CD14-positive monocyte (primary cell): ENCODE data around the gene SEC22A. TPM values are rescaled to one million over a fixed set of nuclear protein-coding genes. Genes with fewer than 3 reads are reported as not detected.

Source experiments
- DNase-seq, 3 donors: peaks; one replicate each; pipeline ENCODE4 v3.0.0-alpha.2; 2011 to 2022
- H2AFZ ChIP-seq: 2 replicates; pipeline ENCODE4 v1.6.0; 2012; ENCODE audit warnings: mild to moderate bottlenecking, low read depth, low read length, inconsistent platforms; ENCODE audit not compliant: insufficient read depth, poor library complexity, severe bottlenecking
- H3K27ac ChIP-seq, 2 donors: 1 replicate in 1 of 2; 2 replicates in 1 of 2; pipeline ENCODE4 v1.5.1; 2012 to 2013; ENCODE audit warnings: low read length in 2 of 2, control low read depth in 1 of 2, inconsistent platforms in 1 of 2, low read depth in 1 of 2, mild to moderate bottlenecking in 1 of 2
- H3K27me3 ChIP-seq, 2 donors: one replicate each; pipeline versions ENCODE4 v1.6.0 to v1.6.1; 2011 to 2013; ENCODE audit warnings: low read length in 2 of 2; ENCODE audit not compliant: control insufficient read depth in 2 of 2, insufficient read depth in 2 of 2
- H3K36me3 ChIP-seq, 2 donors: replicated peaks in 1 of 2; 1 replicate in 1 of 2; 2 replicates in 1 of 2; pipeline versions ENCODE4 v1.5.1 to v1.6.1; 2012 to 2013; ENCODE audit warnings: low read length in 2 of 2, control low read depth in 1 of 2, inconsistent platforms in 1 of 2, mild to moderate bottlenecking in 1 of 2; ENCODE audit not compliant: insufficient read depth in 2 of 2, control insufficient read depth in 1 of 2
- H3K4me1 ChIP-seq, 2 donors: 1 replicate in 1 of 2; 2 replicates in 1 of 2; pipeline versions ENCODE4 v1.5.1 to v1.6.1; 2012 to 2013; ENCODE audit warnings: low read length in 2 of 2, control low read depth in 1 of 2, inconsistent platforms in 1 of 2, mild to moderate bottlenecking in 1 of 2, moderate library complexity in 1 of 2; ENCODE audit not compliant: insufficient read depth in 2 of 2, control insufficient read depth in 1 of 2
- H3K4me2 ChIP-seq: replicated peaks from 2 replicates; pipeline ENCODE3; 2012; ENCODE audit warnings: low read length, moderate library complexity, mild to moderate bottlenecking; ENCODE audit not compliant: poor library complexity, severe bottlenecking; ENCODE audit errors: extremely low read depth
- H3K4me3 ChIP-seq, 3 experiments: fragments of 200-600 bp in 1 of 3; sonication (generic) in 1 of 3; replicated peaks in 1 of 3; 1 replicate in 2 of 3; 2 replicates in 1 of 3; pipeline ENCODE4 v1.5.1; 2011 to 2013; ENCODE audit warnings: low read length in 3 of 3, mild to moderate bottlenecking in 3 of 3, control low read depth in 2 of 3, low read depth in 2 of 3, inconsistent platforms in 1 of 3, moderate library complexity in 1 of 3
- H3K79me2 ChIP-seq: 2 replicates; pipeline ENCODE4 v1.6.0; 2012; ENCODE audit warnings: mild to moderate bottlenecking, control low read depth, inconsistent platforms, low read length, moderate library complexity; ENCODE audit not compliant: insufficient read depth
- H3K9ac ChIP-seq: 2 replicates; pipeline ENCODE4 v1.6.0; 2017; ENCODE audit warnings: low read length, mild to moderate bottlenecking; ENCODE audit not compliant: insufficient read depth, poor library complexity, severe bottlenecking
- H3K9me3 ChIP-seq, 2 donors: replicated peaks in 1 of 2; 1 replicate in 1 of 2; 2 replicates in 1 of 2; pipeline versions ENCODE4 v1.5.1 to v1.6.1; 2012 to 2013; ENCODE audit warnings: low read length in 2 of 2, control low read depth in 1 of 2; ENCODE audit not compliant: control insufficient read depth in 1 of 2, insufficient read depth in 1 of 2
- H4K20me1 ChIP-seq: 2 replicates; pipeline ENCODE4 v1.6.0; 2012; ENCODE audit warnings: mild to moderate bottlenecking, low read length, control low read depth, moderate library complexity; ENCODE audit not compliant: insufficient read depth
- H3K27ac Mint-ChIP-seq, 7 donors: one replicate each; pipeline ENCODE4 v1.8.0; 2020; ENCODE audit warnings: mild to moderate bottlenecking in 7 of 7, mixed read lengths in 7 of 7, moderate library complexity in 6 of 7, inconsistent platforms in 2 of 7
- H3K27me3 Mint-ChIP-seq, 3 donors: one replicate each; pipeline ENCODE4 v1.8.0; 2021 to 2022; ENCODE audit warnings: low read depth in 3 of 3, mild to moderate bottlenecking in 3 of 3, mixed read lengths in 3 of 3, moderate library complexity in 3 of 3, inconsistent platforms in 1 of 3
- H3K36me3 Mint-ChIP-seq, 2 donors: one replicate each; pipeline ENCODE4 v1.8.0; 2020; ENCODE audit warnings: mixed read lengths in 2 of 2, inconsistent platforms in 1 of 2, mild to moderate bottlenecking in 1 of 2
- H3K4me1 Mint-ChIP-seq: one replicate; pipeline ENCODE4 v1.8.0; 2020; ENCODE audit warnings: mild to moderate bottlenecking, mixed read lengths
- H3K4me3 Mint-ChIP-seq, 2 donors: one replicate each; pipeline ENCODE4 v1.8.0; 2020; ENCODE audit warnings: mild to moderate bottlenecking in 2 of 2, mixed read lengths in 2 of 2, moderate library complexity in 1 of 2
- H3K9me3 Mint-ChIP-seq, 7 donors: one replicate each; pipeline ENCODE4 v1.8.0; 2020 to 2022; ENCODE audit warnings: mixed read lengths in 7 of 7, mild to moderate bottlenecking in 6 of 7, moderate library complexity in 6 of 7, inconsistent platforms in 2 of 7
- WGBS: methylation state at CpG from one replicate; pipeline ENCODE4 v1.1.5; 2013; ENCODE audit warnings: missing lambda C conversion rate; ENCODE audit not compliant: insufficient coverage; 5-methylcytosine and 5-hydroxymethylcytosine counted together
- intact Hi-C, 2 donors: fragments of 100-400 bp; cut with micrococcal nuclease; formaldehyde crosslinking; loops; one replicate each; pipeline versions ENCODE4 v1.15.0 to v1.15.1; 2023
- polyA plus RNA-seq, 3 donors: library from polyadenylated mRNA; depleted of rRNA in 1 of 3; unstranded in 2 of 3; stranded (reverse) in 1 of 3; fragments of 300-500 nt in 2 of 3; fragments of >200 nt in 1 of 3; fragmentation: Illumina TruSeq in 2 of 3; gene quantifications; 1 replicate in 2 of 3; 2 replicates in 1 of 3; pipeline ENCODE4 v1.2.3, GENCODE V29; 2012 to 2021
- TF ChIP-seq, protein P1 (sequence below): fragments of 200-600 bp; IDR thresholded peaks from one replicate; pipeline ENCODE4 v1.8.0; 2022; ENCODE audit warnings: antibody characterized with exemption, mild to moderate bottlenecking

The SEC22A gene
- polyA plus RNA-seq, 3 donors = 6.4 to 11.0 (median 8.8) TPM

- H3K27ac Mint-ChIP-seq = no peak overlapping the region
- intact Hi-C loops = no loop called here
Observed at GRCh38 chr3:123194552-123194951, 7.2 kb upstream of the SEC22A start.

GRCh38 chr3:123198372-123198771, 3.4 kb upstream of the SEC22A start:
- Mint-ChIP-seq H3K4me1 (peaks cover 18% of the 10 kb centered on the region), H3K4me3 (no peak overlapping the region), H3K27ac (no peak overlapping the region), H3K9me3 (peaks cover 0 to 22% (median 3%) of the 10 kb centered on the region in 7 donors), H3K27me3 (peaks cover 0 to 5% (median 1%) of the 10 kb centered on the region in 3 donors), H3K36me3 (no peaks in the 10 kb centered on the region)
- Histone ChIP-seq H3K4me3 (no peak overlapping the region), H3K79me2 (peaks cover 16% of the 10 kb centered on the region), H3K4me2 (no peak overlapping the region), H4K20me1 (no peaks in the 10 kb centered on the region), H3K36me3 (no peaks in the 10 kb centered on the region), H3K9me3 (no peaks in the 10 kb centered on the region), H3K27me3 (no peaks in the 10 kb centered on the region), H3K4me1 (peaks cover 17 to 19% of the 10 kb centered on the region in 2 donors), H3K9ac (no peak overlapping the region), H3K27ac (no peak overlapping the region), H2AFZ (no peak overlapping the region)
- intact Hi-C loops = loop anchor here in 1 of 2 donors (5.0 kb wide), 1 partner anchor 46 kb away; no protein-coding TSS in a partner anchor
- WGBS = no CpG with 5 or more reads among the region's 1 CpG
- TF ChIP-seq, protein P1, sequence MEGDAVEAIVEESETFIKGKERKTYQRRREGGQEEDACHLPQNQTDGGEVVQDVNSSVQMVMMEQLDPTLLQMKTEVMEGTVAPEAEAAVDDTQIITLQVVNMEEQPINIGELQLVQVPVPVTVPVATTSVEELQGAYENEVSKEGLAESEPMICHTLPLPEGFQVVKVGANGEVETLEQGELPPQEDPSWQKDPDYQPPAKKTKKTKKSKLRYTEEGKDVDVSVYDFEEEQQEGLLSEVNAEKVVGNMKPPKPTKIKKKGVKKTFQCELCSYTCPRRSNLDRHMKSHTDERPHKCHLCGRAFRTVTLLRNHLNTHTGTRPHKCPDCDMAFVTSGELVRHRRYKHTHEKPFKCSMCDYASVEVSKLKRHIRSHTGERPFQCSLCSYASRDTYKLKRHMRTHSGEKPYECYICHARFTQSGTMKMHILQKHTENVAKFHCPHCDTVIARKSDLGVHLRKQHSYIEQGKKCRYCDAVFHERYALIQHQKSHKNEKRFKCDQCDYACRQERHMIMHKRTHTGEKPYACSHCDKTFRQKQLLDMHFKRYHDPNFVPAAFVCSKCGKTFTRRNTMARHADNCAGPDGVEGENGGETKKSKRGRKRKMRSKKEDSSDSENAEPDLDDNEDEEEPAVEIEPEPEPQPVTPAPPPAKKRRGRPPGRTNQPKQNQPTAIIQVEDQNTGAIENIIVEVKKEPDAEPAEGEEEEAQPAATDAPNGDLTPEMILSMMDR = no peak
- DNase-seq = no peak

More at GRCh38 chr3:123194552-123194951, 7.2 kb upstream of the SEC22A start:
- Histone ChIP-seq H3K27ac (no peak overlapping the region), H3K79me2 (no peaks in the 10 kb centered on the region), H3K36me3 (no peaks in the 10 kb centered on the region), H3K4me1 (peaks cover 14 to 17% of the 10 kb centered on the region in 2 donors), H3K4me2 (no peak overlapping the region), H4K20me1 (no peaks in the 10 kb centered on the region), H3K4me3 (no peak overlapping the region), H2AFZ (no peak overlapping the region), H3K9ac (no peak overlapping the region), H3K27me3 (no peaks in the 10 kb centered on the region), H3K9me3 (no peaks in the 10 kb centered on the region)
- WGBS = 78% methylated on average over 6 of the region's 10 CpGs
- Mint-ChIP-seq H3K4me3 (no peak overlapping the region), H3K4me1 (peaks cover 24% of the 10 kb centered on the region), H3K36me3 (no peaks in the 10 kb centered on the region), H3K9me3 (peaks cover 0 to 22% (median 3%) of the 10 kb centered on the region in 7 donors), H3K27me3 (peaks cover 0 to 5% (median 1%) of the 10 kb centered on the region in 3 donors)
- no peak for DNase-seq
- TF ChIP-seq, protein P1 = no peak
